GM21619 (cell line): Measurements from ENCODE around the gene SORCS3.
"Not testable (repeated sequence)": the region's sequence is repeated elsewhere in the genome, so short reads cannot be mapped to it uniquely, and the experiment has no call there.

Experiments
- ATAC-seq: cut with Tn5 transposase; IDR thresholded peaks from one replicate; pipeline ENCODE4 v1.9.1; 2021; ENCODE audit not compliant: unreplicated experiment

SORCS3 gene

DNA sequence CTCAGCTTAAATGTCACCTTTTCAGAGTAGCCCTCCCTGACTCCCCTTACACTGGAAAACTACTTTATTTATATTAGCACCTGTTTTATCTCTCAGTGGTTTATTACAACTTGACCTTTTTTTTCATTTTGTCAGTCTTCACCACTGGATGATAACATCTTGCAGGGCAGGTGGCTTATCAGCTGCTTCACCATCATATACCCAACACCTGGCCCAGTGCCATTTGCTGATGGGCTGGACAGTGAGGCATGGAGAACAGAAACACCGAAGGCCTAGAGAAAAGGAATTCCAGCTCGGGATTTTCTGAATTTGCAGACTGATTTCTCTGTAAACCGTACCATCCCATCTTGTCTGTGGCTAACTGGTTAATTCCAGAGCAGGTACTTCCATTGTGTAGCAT, 48.5 kb downstream of the SORCS3 start:
- ATAC-seq: no peak

GRCh38 chr10:104690101-104690500, 49.0 kb downstream of the SORCS3 start:
- ATAC-seq: no peak

DNA sequence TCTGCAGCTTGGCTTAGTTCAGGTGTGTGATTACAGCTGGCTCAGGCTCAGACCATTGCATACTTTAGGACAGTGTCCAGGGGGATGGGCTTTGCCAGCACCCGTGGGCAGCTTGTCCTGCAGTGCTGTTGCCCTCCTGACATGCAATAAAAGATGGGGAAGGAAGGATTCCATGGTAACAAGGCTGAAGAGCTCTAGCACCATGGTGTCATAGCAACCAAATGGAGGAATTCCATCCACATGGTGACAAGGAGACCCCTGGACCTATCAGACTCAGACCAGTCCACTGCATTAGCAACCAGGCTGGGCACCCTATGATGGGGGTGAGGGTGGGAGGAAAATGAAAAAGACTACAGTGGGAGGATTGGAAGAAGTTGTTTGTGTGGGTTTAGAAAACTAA, 49.9 kb downstream of the SORCS3 start:
- no peak for ATAC-seq

DNA sequence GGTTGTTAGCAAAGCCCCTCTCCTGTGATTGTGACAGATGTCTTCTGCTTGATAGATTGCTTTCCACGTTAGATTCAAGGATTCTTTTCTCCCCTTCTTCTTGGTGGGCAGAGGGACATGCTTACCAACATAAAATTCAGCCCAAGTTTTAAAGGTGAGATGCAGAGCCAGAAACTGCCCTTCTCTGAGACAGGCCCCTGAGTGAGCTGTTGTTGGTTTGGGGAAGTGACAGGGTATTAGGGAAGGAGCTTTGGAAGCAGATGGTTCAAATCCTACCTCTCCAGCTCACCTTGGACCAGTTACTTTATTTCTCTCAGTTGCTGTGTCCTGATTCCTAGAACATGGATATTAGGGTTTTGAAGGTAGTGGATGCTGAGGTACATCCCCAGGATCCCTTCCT, 53.0 kb downstream of the SORCS3 start:
- no peak for ATAC-seq

GRCh38 chr10:104703262-104703661, 62.2 kb downstream of the SORCS3 start:
- ATAC-seq: not testable (repeated sequence)

- ATAC-seq: no peak
Observed at GRCh38 chr10:104706886-104707285, 65.8 kb downstream of the SORCS3 start.

GRCh38 chr10:104707602-104708459, 66.7 kb downstream of the SORCS3 start:
- no peak for ATAC-seq

- ATAC-seq: no peak
Observed at GRCh38 chr10:104711302-104711721, 70.2 kb downstream of the SORCS3 start.

- not testable (repeated sequence) for ATAC-seq
Observed at GRCh38 chr10:104730593-104730992, 89.5 kb downstream of the SORCS3 start.

DNA sequence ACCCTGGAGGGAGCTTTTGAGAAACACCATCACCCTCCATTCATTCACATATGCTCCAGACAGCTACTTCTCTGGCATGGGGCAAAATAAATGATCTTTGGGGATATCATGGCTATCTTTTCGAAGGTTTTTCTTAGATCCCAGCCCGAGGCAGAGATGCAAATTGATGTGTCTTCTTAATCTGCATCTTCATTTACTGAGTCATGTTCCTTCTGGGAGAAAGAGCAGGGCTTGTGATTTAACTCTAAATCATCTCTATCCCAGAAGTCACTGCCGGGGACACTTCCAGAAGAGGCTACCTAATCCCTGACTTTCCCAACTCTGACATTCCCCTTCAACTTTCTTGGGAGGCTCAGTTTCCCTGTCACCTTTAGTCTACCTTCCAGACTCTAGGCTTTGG, 90.1 kb downstream of the SORCS3 start:
- no peak for ATAC-seq

GRCh38 chr10:104732222-104732621, 91.1 kb downstream of the SORCS3 start:
- ATAC-seq: no peak

GRCh38 chr10:104734433-104734832, 93.3 kb downstream of the SORCS3 start:
- no peak for ATAC-seq

DNA sequence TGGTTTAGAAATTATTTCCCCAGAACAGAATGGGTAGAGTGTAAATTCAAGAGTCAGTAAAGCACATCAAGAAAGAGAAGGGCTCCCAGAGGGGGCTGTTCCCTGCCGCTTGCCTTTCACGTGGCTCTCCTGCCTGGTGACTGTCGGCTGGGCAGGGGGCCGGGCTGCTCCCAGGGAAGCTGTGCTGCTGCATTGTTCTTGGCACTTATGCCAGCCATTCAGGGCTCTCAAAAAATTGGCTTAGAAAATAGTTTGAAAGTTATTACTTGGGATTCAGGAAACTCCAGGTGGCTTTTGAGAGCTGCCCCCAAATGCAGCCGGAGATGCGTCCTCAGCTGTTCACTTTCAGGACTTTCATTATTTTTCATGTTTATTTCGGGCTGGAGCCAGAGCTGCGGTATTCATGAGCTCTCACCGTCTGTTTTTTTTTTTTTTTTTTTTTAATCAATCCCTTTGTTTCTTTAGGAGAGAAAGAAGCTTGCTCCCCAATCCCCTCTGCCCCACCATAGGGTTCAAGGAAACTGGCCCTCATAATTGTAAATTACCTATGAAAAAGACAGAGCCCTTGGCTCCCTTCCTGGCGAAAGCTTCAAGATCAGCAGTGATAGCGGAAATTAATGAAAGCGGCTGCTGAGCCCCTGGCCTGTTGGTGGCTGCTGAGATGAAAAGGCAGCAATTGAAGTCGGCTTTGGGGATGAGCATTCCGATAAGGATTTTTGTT, 94.1 kb downstream of the SORCS3 start:
- no peak for ATAC-seq

DNA sequence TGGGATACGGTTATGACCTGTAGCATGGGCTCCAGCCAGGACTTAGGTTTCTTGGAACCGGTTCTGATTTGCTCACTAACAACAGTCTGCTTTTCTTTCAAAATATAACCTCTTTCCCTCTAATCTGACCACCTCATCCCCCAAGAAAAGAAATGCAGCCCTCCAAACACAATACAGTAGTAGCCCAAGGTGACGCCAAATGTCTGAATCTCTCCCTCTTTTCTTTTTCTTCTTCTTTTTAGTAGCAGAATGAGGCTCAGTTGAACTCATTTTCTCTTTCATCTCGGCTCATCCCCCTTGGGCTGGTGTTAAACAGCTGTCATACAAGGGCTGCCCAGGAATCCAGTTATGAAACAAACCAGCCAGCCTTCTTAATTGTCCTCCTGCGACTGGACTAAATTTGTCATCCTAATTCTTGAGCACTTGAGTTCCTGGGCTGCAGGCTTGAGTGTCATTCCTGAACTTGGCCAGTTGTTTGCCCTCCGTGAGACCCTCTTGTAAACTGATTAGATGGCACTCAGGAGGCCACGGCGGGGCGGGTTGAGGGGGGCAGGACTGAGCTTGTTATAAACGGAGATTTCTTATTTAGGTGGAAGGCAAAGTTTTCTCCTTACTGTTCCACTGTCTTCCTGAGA, 94.8 kb downstream of the SORCS3 start:
- no peak for ATAC-seq

DNA sequence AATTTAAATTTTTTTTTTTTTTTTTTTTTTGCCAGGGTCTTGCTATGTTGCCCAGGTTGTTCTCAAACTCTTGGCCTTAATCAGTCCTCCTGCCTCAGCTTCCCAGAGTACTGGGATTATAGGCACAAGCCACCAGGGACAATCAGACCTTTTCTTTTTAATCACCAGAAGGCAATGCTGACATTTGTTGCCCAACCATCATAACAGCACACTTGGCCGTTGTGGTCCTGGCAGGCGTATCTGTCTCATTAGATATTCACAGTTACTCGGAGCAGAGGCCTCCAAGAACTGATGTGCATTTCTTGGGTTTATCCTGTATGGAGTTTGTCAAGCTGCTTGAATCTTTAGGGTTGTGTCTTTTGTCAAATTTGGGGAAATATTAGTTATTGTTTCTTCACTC, 100.0 kb downstream of the SORCS3 start:
- no peak for ATAC-seq

GRCh38 chr10:104744052-104744451, 103.0 kb downstream of the SORCS3 start:
- ATAC-seq: no peak

DNA sequence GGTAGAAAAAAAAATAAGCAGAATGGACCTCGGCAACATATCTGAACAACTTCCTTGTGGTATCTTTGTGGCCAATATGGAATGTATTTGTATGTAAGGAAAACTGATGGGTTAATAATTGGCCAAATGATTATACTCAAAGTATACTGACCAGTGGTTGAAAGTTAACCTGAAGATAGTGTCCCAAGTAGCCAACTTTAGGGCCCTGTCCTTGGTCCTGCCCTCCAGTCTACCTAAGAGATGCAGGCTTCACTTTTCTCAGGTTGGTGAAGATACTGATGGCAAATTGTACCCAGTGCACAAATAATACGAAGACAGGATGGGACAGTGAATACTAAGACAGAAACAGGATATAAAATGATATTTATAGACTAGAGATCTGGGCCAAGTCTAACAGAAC, 109.2 kb downstream of the SORCS3 start:
- ATAC-seq: no peak

GRCh38 chr10:104762793-104763192, 121.7 kb downstream of the SORCS3 start:
- no peak for ATAC-seq

- ATAC-seq: no peak
Observed at GRCh38 chr10:104766341-104766740, 125.3 kb downstream of the SORCS3 start.

DNA sequence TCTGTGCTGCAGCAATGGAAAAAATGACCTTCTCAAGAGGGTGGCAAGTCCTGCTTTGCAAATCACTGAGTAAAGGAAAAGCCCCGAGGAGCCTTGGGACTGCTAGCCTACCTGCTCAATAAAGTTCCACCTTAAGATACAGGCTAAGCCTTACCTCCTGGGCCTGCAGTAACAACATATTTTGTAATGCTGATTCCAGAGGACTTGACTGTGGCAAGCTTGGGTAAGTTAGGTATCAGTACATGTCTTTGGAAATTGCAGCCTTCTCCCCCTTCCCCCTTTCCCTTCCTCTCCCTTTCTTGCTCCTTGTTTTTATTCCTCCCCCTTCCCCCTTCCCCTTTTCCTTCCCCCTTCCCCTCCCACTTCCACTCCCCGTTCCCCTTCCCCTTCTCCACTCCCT, 126.2 kb downstream of the SORCS3 start:
- ATAC-seq: no peak

- ATAC-seq: no peak
Observed at GRCh38 chr10:104767745-104768144, 126.7 kb downstream of the SORCS3 start.

DNA sequence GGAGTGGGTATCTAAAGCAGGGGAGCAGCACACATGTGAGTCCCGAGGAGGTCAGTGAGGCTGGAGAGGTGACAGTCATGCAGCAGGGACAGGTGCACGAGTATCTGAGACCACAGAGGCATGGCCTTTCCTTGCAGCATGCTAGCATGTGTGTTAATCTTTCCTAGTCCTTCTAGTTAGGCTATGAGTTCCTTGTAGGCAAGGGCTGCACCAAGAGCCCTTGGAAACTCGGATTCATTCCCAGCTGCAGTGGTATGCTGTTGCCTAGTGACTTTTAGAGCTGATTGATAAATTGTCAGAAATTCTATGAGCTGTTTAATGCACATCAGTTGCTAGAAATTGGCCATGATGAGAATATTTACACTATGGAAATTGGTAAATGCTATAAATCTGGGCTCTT, 132.0 kb downstream of the SORCS3 start:
- ATAC-seq: no peak
